Endothelial cell of umbilical vein (primary cell): ENCODE results near the gene PLEKHS1. TPM values are rescaled to one million over a fixed set of nuclear protein-coding genes. Genes with fewer than 3 reads are reported as not detected.

Experiments used
- microRNA-seq: library from miRNA; unstranded; fragments of <30 nt; microRNA quantifications from one replicate; pipeline ENCODE4 v1.2.0, GENCODE V29; 2021; ENCODE audit warnings: borderline number of aligned reads, borderline replicate concordance
- polyA plus RNA-seq, 4 experiments: library from polyadenylated mRNA; depleted of rRNA in 3 of 4; stranded (reverse) in 3 of 4; unstranded in 1 of 4; fragments of >200 nt; gene quantifications; 2 replicates each; pipeline versions ENCODE4 v1.2.1 to v1.2.3, GENCODE V29; 2011 to 2012; ENCODE audit warnings: missing spikeins in 1 of 4
- small RNA-seq: library from RNA; depleted of rRNA; stranded (forward); fragments of <200 nt; gene quantifications from one replicate; pipeline ENCODE3, GENCODE V24; 2012; ENCODE audit warnings: low replicate concordance, low read depth; ENCODE audit not compliant: insufficient read depth, insufficient read length
- total RNA-seq: library from RNA; stranded (reverse); gene quantifications from 2 replicates; pipeline ENCODE4 v1.2.3, GENCODE V29; 2021

PLEKHS1 gene
- total and polyA plus RNA-seq, 2 donors (not counting 3 experiments of a cell fraction or from before 2014, with no cell fraction given), result not detected

Small RNA genes lying within 50 kb of the gene (microRNA-seq; reads per million reads assigned to microRNA genes)
- not detected for gene MIR4483

Small RNA genes lying within 50 kb of the gene (small RNA-seq; reads per million reads assigned to genes)
- gene RF00560, result not detected

Other genes with a start within 250 kb of the PLEKHS1 start
- not detected in 2 replicates for gene HABP2, start 198.6 kb upstream of the PLEKHS1 start, total RNA-seq
- gene HABP2, start 198.6 kb upstream of the PLEKHS1 start, polyA plus RNA-seq, result 0.04 TPM in 1 of 2 replicates, not detected in the other
- gene NRAP, start 87.6 kb upstream of the PLEKHS1 start, total RNA-seq, result not detected in 2 replicates
- gene NRAP, start 87.6 kb upstream of the PLEKHS1 start, polyA plus RNA-seq, result not detected in 2 replicates
- 43.1 and 54.3 TPM in 2 replicates for gene CASP7, start 71.8 kb upstream of the PLEKHS1 start, total RNA-seq
- gene CASP7, start 71.8 kb upstream of the PLEKHS1 start, polyA plus RNA-seq, result 14.6 and 14.7 TPM in 2 replicates
- gene DCLRE1A, start 102.4 kb downstream of the PLEKHS1 start, total RNA-seq, result 5.4 and 6.7 TPM in 2 replicates
- 2.9 and 3.6 TPM in 2 replicates for gene DCLRE1A, start 102.4 kb downstream of the PLEKHS1 start, polyA plus RNA-seq
- gene NHLRC2, start 103.0 kb downstream of the PLEKHS1 start, total RNA-seq, result 28.2 and 34.5 TPM in 2 replicates
- 4.3 and 5.2 TPM in 2 replicates for gene NHLRC2, start 103.0 kb downstream of the PLEKHS1 start, polyA plus RNA-seq